DOHH2 (cell line): Measurements from ENCODE around the gene ENC1.

Experiments used
- CTCF ChIP-seq: fragments of 200-600 bp; sonication (generic); IDR thresholded peaks from one replicate; pipeline ENCODE4 v1.5.1; 2014; ENCODE audit warnings: antibody characterized with exemption, mild to moderate bottlenecking, low read depth, low read length; ENCODE audit not compliant: poor library complexity, severe bottlenecking
- EZH2phosphoT487 ChIP-seq: fragments of 200-600 bp; sonication (generic); IDR thresholded peaks from 2 replicates; pipeline ENCODE4 v1.6.1; 2017; ENCODE audit warnings: borderline replicate concordance, mild to moderate bottlenecking, antibody characterized with exemption, low read length, moderate library complexity, mixed read lengths

DNA sequence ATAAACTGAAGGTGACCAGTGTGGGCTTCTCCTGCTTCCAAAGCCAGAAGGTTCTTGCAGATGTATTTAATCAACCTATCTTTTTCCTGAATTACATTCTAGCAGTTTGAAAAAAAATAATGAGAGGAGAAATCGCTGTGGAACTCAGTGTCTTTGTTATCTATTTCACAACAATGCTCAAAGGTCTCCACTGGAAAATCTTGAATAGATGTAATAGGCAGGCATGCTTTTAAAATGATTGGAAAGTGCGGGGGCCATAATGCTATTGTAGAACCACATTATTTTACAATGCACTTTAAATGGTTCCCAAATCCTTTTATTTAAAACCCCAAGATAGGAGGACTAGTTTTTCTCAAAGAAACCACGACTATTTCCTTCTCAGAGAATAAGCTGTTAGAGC, 23.3 kb downstream of the ENC1 start:
- TF ChIP-seq CTCF, result no peak
- no peak for TF ChIP-seq EZH2phosphoT487
